Measurements from ENCODE around the gene UBE2R2. TPM values are rescaled to one million over a fixed set of nuclear protein-coding genes. Genes with fewer than 3 reads are reported as not detected.
A peak's percentile ranks its signal among the peaks of the same experiment; 100 is the strongest.

UBE2R2 gene
- total RNA-seq, 2 donors from 2014 or later, result 66.4 to 74.4 TPM

DNA sequence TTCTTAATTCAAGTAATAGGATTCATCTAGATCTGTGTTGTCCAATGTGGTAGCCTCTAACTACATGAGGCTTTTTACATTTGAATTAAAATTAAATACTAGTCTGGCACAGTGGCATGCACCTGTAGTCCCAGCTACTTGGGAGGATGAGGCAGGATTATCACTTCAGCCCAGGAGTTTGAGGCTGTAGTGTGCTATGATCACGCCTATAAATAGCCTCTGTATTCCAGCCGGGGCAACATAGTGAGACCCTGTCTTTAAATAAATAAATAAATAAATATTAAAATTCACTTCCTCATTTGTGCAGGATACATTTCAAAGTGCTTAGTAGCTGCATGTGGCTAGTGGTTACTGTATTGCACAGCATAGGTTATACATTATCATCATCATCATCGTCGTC lies 91.8 kb downstream of the UBE2R2 start:
- Histone ChIP-seq H3K4me3 (ENCODE audit: low read length) (no peak overlapping the region), H3K27ac (ENCODE audit: low read depth, low read length) (no peak overlapping the region), H3K36me3 (ENCODE audit: control insufficient read depth, insufficient read depth, low read length) (peaks cover 52% of the 10 kb centered on the region), H3K27me3 (ENCODE audit: control insufficient read depth, insufficient read depth, low read length, poor library complexity, severe bottlenecking) (no peaks in the 10 kb centered on the region), H3K4me1 (ENCODE audit: control insufficient read depth, insufficient read depth, low read length) (no peaks in the 10 kb centered on the region), H3K9me3 (ENCODE audit: control insufficient read depth, low read length) (no peaks in the 10 kb centered on the region), H3K9ac (ENCODE audit: extremely low read depth, low read length, poor library complexity, severe bottlenecking) (no peak overlapping the region)
- Mint-ChIP-seq H3K4me1 (peaks cover 7% of the 10 kb centered on the region), H3K27ac (no peak overlapping the region), H3K4me3 (no peak overlapping the region), H3K27me3 (ENCODE audit: insufficient read depth) (no peaks in the 10 kb centered on the region), H3K9me3 (no peaks in the 10 kb centered on the region), H3K36me3 (ENCODE audit: low read depth) (peaks cover 32% of the 10 kb centered on the region)
- WGBS, 2 experiments (ENCODE audit: insufficient coverage in 1 of 2, insufficient read length in 1 of 2), result 91 to 100% methylated on average over 2 to 3 of the region's 4 CpGs
- no peak for DNase-seq
- no peak for TF ChIP-seq CTCF (conservative IDR thresholded peaks at IDR 0.05)

DNA sequence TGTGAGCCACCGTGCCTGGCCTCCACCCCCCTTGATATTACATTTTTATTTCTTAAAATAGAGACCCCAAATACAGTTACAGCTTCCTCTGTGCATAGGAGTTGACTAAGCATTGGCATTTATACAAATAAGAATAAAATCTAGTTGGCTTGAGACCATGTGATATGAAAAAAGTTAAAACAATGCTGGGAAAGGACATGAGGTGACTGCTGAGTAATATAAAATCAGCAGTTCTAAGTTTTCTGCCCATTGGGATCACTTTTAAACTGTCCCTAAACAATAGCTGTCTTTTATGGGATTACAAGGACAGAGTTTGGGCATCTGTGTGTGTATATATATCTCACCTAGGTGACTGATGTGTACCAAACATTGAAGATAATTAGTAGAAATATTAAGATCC lies 96.6 kb downstream of the UBE2R2 start:
- H3K27ac Mint-ChIP-seq, result no peak overlapping the region
- Histone ChIP-seq H3K9me3 (ENCODE audit: control insufficient read depth, low read length) (no peaks in the 10 kb centered on the region), H3K27ac (ENCODE audit: low read depth, low read length) (no peak overlapping the region), H3K36me3 (ENCODE audit: control insufficient read depth, insufficient read depth, low read length) (peaks cover 72% of the 10 kb centered on the region), H3K4me3 (ENCODE audit: low read length) (no peak overlapping the region), H3K27me3 (ENCODE audit: control insufficient read depth, insufficient read depth, low read length, poor library complexity, severe bottlenecking) (no peaks in the 10 kb centered on the region), H3K4me1 (ENCODE audit: control insufficient read depth, insufficient read depth, low read length) (no peaks in the 10 kb centered on the region), H3K9ac (ENCODE audit: extremely low read depth, low read length, poor library complexity, severe bottlenecking) (no peak overlapping the region)
- H3K4me1 Mint-ChIP-seq, result peaks cover 7% of the 10 kb centered on the region
- no peaks in the 10 kb centered on the region for H3K9me3 Mint-ChIP-seq
- 100% methylated on average over 1 of the region's 1 CpG; no CpG with 5 or more reads in 1 of the 2 experiments for WGBS, 2 experiments (ENCODE audit: insufficient coverage in 1 of 2, insufficient read length in 1 of 2)
- no peak overlapping the region for H3K4me3 Mint-ChIP-seq
- peaks cover 47% of the 10 kb centered on the region for H3K36me3 Mint-ChIP-seq (ENCODE audit: low read depth)
- H3K27me3 Mint-ChIP-seq (ENCODE audit: insufficient read depth), result no peaks in the 10 kb centered on the region
- no peak for TF ChIP-seq CTCF (conservative IDR thresholded peaks at IDR 0.05)
- DNase-seq, result no peak

- Mint-ChIP-seq H3K27me3 (ENCODE audit: insufficient read depth) (no peaks in the 10 kb centered on the region), H3K9me3 (no peaks in the 10 kb centered on the region), H3K36me3 (ENCODE audit: low read depth) (peaks cover 55% of the 10 kb centered on the region), H3K4me1 (peaks cover 19% of the 10 kb centered on the region), H3K4me3 (no peak overlapping the region), H3K27ac (peak overlapping the region; percentile 36)
- Histone ChIP-seq H3K27ac (ENCODE audit: low read depth, low read length) (no peak overlapping the region), H3K4me1 (ENCODE audit: control insufficient read depth, insufficient read depth, low read length) (no peaks in the 10 kb centered on the region), H3K4me3 (ENCODE audit: low read length) (no peak overlapping the region), H3K27me3 (ENCODE audit: control insufficient read depth, insufficient read depth, low read length, poor library complexity, severe bottlenecking) (no peaks in the 10 kb centered on the region), H3K36me3 (ENCODE audit: control insufficient read depth, insufficient read depth, low read length) (peaks cover 80% of the 10 kb centered on the region), H3K9ac (ENCODE audit: extremely low read depth, low read length, poor library complexity, severe bottlenecking) (no peak overlapping the region), H3K9me3 (ENCODE audit: control insufficient read depth, low read length) (no peaks in the 10 kb centered on the region)
- DNase-seq, result no peak
- WGBS, 2 experiments (ENCODE audit: insufficient coverage in 1 of 2, insufficient read length in 1 of 2), result 80 to 92% methylated on average over 2 to 3 of the region's 3 CpGs
- TF ChIP-seq CTCF (conservative IDR thresholded peaks at IDR 0.05), result no peak
Measured at GRCh38 chr9:33914887-33915628, 98.1 kb downstream of the UBE2R2 start.
